ENCODE data around the gene BEGAIN.

BEGAIN gene

DNA sequence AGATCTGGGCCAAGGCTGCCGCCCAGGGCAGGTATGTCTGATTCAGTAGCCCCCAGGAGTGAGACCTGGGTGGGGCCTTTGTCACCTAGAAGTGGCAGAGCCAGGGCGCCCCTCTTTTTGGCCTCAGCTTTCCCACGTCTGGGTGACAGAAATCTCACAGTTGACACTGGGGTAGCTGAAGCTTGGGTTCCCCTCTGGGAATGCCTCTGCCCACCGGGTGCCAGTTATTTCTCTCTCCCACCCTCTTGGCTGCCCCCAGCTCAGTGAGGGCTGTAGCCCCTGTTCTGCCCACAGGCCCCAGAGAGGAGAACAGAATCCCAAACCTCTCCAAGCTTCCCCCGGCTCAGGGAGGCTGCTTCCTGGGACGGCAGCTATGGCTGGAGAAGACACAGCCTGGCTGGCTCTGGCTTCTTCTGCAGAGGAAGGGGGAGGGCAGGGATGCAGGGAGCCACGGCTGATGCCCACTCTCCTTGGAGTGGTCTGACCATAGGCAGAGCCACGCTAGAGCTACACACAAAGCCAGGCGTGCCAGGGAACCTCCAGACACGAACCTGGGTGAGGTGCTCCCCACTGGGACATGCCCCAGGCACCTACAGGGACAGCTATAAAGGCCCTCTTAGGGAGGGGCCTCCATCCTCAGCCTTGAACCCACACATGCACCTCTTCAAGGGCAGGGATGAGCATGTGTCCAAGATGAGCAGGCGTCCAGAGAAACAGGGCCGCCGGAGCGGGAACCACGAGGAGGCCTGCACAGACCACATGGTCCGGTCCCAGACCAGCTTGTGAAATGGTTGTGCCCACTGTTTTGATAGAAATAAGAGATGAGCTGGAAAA, 51.7 kb downstream of the BEGAIN start:
- peak; percentile 13 for DNase-seq (ENCODE audit: insufficient read length)
- TF ChIP-seq TAF1 (IDR thresholded peaks at IDR 0.05; ENCODE audit: borderline replicate concordance, low read depth, low read length) (no peak), POLR2A (IDR thresholded peaks at IDR 0.05; ENCODE audit: low read depth, low read length) (no peak), POLR2AphosphoS5 (IDR thresholded peaks at IDR 0.05; ENCODE audit: low read depth, low read length) (no peak)
- FAIRE-seq: no peak

DNA sequence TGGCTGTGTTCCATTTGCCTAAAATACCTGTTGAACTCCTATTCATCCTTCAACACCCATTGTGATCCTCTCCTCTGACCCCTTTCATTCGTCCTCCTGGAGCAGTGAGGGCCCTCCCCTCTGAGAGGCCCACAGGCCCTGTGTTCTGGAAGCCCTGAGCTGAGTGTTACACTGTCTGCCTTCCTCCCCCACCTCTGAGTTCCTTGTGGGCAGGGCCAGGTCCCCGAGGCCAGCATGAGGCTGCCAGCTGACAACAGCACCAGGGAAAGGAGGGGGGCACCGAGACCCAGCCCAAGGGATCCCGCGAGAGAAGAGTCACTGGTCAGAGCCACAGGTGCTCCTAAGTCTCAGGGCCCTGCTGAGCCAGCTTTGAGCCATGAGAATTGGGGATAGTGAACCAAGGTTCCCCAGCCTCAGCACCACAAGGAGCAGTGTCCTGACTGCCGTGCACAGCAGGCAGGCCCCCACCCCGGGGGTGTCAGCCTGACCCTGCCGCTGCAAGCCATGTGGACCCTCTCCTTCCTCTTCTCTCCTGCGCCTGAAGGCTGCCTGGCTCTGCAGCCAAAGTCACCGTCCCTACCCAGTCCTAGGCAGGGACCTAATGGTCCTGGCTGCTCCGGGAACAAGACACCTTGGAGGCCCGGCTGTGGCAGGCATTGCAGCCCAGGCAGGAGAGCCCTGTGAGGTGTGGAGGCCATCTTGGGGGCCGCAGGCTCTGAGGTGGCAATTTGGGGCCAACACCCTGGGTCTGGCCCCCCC, 52.5 kb downstream of the BEGAIN start:
- TF ChIP-seq TAF1 (IDR thresholded peaks at IDR 0.05; ENCODE audit: borderline replicate concordance, low read depth, low read length): no peak
- TF ChIP-seq POLR2A (IDR thresholded peaks at IDR 0.05; ENCODE audit: low read depth, low read length): no peak
- no peak for TF ChIP-seq POLR2AphosphoS5 (IDR thresholded peaks at IDR 0.05; ENCODE audit: low read depth, low read length)
- no peak for FAIRE-seq
- DNase-seq (ENCODE audit: insufficient read length): peak; percentile 9

DNA sequence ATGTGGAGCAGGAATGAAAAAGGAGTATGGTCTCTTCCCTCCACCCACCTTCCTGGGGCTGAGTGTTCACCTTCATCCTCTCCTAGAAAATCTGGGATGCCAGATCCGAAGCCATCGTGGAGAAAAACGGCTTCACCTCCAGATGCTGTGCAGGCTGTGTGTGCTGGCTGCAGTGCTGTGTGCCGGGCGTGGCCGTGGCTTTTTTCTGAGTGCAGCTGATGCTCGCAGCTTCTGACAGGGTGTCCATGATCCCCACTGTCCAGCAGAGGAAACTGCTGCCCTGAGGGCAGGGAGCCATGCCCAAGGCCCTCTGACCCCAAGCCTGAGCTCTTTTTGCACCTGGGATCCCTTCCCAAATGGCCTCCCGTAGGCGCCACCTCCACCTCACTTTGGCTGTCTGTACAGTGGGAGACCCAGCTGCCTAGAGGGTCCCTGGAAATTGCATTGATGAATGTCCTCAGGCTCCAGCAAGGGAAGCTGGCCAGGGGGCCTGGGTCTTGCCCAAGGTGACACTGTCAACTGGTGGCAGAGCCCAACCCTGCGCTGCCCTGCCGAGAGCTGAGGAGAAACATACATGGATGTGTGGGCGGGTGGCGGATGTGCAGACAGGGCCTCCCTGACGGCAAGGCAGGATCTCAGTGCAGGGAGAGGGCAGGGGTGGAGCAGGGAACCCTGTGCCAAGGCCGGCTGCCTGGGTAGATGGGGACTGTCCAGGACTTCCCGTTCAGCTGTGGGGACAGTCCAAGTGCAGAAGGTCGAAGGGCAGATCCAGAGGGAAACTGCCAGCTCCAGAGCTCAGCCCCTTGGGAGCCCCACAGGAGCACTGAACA, 53.3 kb downstream of the BEGAIN start:
- FAIRE-seq (no peak), DNase-seq (ENCODE audit: insufficient read length) (peak; percentile 5)
- no peak for TF ChIP-seq POLR2AphosphoS5 (IDR thresholded peaks at IDR 0.05; ENCODE audit: low read depth, low read length)
- no peak for TF ChIP-seq POLR2A (IDR thresholded peaks at IDR 0.05; ENCODE audit: low read depth, low read length)
- TF ChIP-seq TAF1 (IDR thresholded peaks at IDR 0.05; ENCODE audit: borderline replicate concordance, low read depth, low read length): no peak

DNA sequence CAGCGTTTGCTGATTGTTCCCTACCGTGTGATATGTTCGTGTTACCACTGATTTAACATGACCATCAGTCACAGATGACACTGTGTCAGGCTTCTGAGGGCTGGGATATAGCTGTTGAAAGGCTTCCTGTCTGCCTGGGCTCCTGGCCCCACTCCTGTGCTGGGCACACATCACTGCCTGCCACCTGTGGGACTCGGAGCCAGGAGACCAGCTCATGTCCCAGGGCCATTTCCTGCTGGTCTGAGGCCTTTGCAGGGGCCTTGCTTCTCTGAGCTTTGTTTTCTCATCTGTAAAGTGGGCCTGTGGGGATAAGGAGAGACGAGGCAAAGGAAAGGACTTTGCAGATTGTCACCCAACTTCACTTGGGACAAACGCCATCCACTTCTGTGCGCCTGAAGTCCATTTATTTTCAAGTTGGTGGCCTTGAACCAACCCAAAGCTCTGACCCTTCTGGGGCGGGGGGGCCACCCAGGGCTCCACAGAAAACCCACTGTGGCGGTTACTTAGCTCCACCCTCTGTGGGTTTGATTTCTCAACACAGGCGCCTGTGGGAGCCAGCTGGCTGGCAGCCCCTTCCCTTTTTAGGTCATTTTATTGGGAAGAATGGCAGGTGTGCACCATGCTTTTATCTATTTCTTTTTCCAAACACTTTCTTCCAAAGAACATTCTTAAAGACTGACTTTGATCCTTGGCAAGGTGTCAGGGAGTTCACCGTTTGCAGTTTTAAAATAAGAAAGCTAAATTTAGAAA, 54.1 kb downstream of the BEGAIN start:
- TF ChIP-seq TAF1 (IDR thresholded peaks at IDR 0.05; ENCODE audit: borderline replicate concordance, low read depth, low read length): no peak
- DNase-seq (ENCODE audit: insufficient read length) (no peak), FAIRE-seq (no peak)

DNA sequence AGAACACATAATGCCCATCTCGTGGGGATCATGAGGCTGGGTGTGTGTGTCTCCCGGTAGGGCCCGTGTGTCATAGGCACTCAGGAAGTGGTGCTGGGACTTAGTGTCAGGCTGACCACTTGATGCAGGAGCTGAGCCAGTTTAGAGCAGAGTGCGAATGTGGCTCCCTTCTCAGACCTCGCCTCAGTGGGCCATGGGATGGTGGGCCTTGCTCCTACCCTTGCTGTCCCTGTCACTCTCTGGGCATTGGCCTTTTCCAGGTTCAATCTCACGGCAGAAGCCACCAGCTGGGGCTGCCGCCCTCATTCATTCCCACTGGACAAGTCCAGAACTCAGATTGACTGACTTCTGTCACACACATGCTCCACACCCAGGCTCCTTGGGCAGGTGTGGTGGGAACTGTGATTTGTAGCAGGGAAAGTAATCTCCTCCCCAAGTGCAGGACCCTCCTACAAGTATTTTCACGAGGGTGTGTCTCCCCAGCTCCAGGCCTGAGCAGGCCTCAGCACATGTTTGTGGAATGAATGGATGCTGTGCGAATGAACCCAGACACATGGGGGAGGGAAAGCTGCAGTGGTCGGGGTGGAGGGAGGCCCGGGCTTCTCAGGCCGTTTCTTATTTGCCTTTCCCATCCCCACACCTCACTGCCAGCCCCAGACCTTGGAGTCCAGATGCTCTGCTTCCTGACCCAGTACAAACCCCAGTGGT, 54.9 kb downstream of the BEGAIN start:
- no peak for FAIRE-seq

DNA sequence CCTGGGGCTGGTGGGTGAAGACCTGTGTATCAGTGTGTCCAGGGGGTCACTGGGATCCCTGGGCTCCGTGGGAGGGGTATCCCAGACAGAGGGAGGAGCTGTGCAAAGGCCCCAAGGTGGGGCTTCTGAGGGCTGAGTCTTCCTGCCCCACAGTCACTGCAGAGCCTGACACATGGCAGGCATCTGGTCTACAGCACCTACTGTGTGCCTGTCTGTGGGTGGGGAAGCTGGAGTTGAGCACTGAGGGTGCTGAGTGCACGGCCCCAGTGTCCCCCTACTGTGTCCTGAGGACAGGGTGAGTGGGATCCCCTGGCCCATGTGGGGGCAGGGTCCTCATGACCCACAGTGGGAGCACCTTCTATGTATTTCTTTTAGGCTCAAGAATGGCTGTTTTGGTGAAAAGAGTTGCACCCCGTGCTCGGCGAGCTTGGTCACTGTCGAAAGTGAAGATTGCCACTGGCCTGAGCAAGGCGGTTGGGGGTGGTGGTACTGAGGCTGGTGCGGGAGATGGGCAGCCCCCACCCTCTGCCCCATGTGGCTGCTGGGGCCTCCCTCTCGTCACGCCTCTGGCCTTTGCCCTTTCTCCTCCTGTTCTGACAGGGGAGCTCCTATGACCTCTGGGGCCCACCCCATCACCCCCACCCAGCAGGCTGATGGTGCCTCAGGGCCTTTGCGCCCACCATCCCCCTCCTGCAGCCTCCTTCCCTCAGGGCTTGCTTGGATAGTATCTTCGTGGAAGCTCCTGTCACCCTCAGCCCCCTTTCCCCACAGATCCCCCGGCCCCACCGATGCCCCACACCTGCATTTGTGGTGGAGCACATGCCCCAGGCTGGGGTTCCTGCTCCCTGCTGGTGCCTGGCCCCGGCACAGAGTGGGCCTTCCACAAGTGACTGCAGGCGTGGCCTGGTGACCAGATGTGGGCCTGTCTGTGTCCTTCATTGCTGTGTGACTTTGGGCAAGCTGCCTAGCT, 55.8 kb downstream of the BEGAIN start:
- DNase-seq (ENCODE audit: insufficient read length): peak; percentile 5
- no peak for FAIRE-seq
- TF ChIP-seq POLR2AphosphoS5 (IDR thresholded peaks at IDR 0.05; ENCODE audit: low read depth, low read length): no peak
- TF ChIP-seq POLR2A (IDR thresholded peaks at IDR 0.05; ENCODE audit: low read depth, low read length): no peak
- TF ChIP-seq TAF1 (IDR thresholded peaks at IDR 0.05; ENCODE audit: borderline replicate concordance, low read depth, low read length): no peak

More for the DNA sequence above, 54.9 kb downstream of the BEGAIN start:
- peak; percentile 7 for DNase-seq (ENCODE audit: insufficient read length)
- no peak for TF ChIP-seq POLR2A (IDR thresholded peaks at IDR 0.05; ENCODE audit: low read depth, low read length)
- TF ChIP-seq POLR2AphosphoS5 (IDR thresholded peaks at IDR 0.05; ENCODE audit: low read depth, low read length): no peak
- no peak for TF ChIP-seq TAF1 (IDR thresholded peaks at IDR 0.05; ENCODE audit: borderline replicate concordance, low read depth, low read length)

DNA sequence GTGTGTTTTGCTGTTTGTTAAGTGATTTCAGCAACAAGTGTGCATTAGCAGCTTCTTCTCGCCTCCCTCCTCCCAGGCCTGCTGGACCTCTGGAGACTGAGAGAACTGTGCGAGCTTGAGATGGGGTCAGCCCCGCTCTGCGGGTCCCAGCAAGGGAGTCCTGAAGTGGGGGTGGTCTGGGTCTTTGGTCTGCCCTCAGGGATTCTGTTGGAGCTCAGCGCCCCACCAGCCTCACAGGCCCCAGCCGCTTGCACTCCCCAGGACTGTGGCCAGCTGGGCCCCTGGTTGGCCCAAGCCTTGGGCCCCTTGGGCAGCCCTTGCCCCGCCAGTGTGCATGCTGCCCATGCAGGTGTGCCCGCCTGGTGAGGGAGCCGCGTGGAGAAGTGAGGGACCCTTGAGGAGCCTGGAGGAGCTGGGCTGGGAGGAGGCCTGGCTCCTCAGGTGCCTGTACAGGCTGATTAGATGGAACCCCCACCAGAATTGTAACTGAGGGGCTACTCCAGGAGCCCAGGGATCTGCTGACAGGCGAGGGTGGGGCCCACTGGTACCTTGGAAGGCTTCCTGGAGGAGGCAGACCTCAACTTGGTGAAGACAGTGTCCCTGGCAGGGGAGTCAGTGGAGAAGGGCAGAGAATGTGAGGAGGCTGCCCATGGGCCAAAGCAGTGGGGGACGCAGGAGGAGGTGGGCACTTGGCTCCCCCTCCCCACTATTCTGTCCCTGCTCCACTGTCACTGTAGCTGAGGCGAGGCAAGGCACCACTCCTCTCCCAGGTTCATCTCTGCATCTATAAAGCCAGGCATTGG, 56.7 kb downstream of the BEGAIN start:
- TF ChIP-seq TAF1 (IDR thresholded peaks at IDR 0.05; ENCODE audit: borderline replicate concordance, low read depth, low read length) (no peak), POLR2AphosphoS5 (IDR thresholded peaks at IDR 0.05; ENCODE audit: low read depth, low read length) (no peak), POLR2A (IDR thresholded peaks at IDR 0.05; ENCODE audit: low read depth, low read length) (no peak)
- FAIRE-seq (no peak), DNase-seq (ENCODE audit: insufficient read length) (peak; percentile 8)

DNA sequence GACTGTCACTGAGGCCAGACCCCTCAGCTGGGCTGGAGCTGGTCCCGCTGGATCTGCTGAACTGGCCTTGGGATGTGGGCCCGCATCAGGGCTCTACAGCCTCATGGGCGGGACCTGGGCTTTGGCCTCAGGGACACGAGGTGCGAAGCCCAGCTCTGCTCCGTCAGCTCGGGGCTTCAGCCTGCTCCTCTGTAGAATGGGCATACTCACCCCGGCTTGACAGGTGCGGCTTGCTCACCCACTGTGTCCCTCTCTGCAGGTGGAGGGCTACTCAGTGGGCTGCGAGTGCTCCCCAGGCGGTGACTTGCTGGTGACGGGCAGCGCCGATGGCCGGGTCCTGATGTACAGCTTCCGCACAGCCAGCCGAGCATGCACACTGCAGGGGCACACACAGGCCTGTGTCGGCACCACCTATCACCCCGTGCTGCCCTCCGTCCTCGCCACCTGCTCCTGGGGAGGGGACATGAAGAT, 57.6 kb downstream of the BEGAIN start:
- no peak for FAIRE-seq
- peak; percentile 5 for DNase-seq (ENCODE audit: insufficient read length)
- TF ChIP-seq TAF1 (IDR thresholded peaks at IDR 0.05; ENCODE audit: borderline replicate concordance, low read depth, low read length) (no peak), POLR2AphosphoS5 (IDR thresholded peaks at IDR 0.05; ENCODE audit: low read depth, low read length) (no peak), POLR2A (IDR thresholded peaks at IDR 0.05; ENCODE audit: low read depth, low read length) (no peak)

Data from GM12892 (cell line).